ENCODE data around the gene ZNF768.
A peak's percentile ranks its signal among the peaks of the same experiment; 100 is the strongest.

ZNF768 gene

DNA sequence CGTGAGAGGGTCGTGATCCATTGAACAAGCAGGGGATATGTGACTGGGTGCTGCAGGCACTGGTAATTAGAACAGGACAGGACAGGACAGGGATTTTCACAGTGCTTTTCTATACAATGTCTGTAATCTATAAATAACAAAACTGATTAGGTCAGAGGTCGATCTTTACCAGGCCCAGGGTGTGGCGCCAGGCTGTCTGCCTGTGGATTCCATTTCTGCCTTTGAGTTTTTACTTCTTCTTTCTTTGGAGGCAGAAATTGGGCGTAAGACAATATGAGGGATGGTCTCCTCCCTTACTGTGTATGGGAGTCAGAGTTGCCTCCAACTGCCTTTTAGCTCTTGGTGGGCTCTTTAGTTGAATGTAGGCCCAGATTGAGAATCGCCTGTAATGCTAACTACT is 33.3 kb upstream of the ZNF768 start:
- Histone ChIP-seq H3K4me3 (ENCODE audit: severe bottlenecking) (no peak overlapping the region), H3K4me1 (ENCODE audit: insufficient read depth, poor library complexity, severe bottlenecking) (no peaks in the 10 kb centered on the region), H3K27me3 (ENCODE audit: insufficient read depth, poor library complexity, severe bottlenecking) (no peaks in the 10 kb centered on the region), H3K27ac (ENCODE audit: poor library complexity, severe bottlenecking) (no peak overlapping the region), H3K36me3 (ENCODE audit: low read depth) (peaks cover 15% of the 10 kb centered on the region), H3K9me3 (ENCODE audit: severe bottlenecking) (no peaks in the 10 kb centered on the region)
- ATAC-seq (ENCODE audit: low read depth) (no peak), DNase-seq (ENCODE audit: low spot score) (no peak)
- TF ChIP-seq, protein P1, sequence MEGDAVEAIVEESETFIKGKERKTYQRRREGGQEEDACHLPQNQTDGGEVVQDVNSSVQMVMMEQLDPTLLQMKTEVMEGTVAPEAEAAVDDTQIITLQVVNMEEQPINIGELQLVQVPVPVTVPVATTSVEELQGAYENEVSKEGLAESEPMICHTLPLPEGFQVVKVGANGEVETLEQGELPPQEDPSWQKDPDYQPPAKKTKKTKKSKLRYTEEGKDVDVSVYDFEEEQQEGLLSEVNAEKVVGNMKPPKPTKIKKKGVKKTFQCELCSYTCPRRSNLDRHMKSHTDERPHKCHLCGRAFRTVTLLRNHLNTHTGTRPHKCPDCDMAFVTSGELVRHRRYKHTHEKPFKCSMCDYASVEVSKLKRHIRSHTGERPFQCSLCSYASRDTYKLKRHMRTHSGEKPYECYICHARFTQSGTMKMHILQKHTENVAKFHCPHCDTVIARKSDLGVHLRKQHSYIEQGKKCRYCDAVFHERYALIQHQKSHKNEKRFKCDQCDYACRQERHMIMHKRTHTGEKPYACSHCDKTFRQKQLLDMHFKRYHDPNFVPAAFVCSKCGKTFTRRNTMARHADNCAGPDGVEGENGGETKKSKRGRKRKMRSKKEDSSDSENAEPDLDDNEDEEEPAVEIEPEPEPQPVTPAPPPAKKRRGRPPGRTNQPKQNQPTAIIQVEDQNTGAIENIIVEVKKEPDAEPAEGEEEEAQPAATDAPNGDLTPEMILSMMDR (IDR thresholded peaks at IDR 0.05; ENCODE audit: poor library complexity, severe bottlenecking), result no peak

DNA sequence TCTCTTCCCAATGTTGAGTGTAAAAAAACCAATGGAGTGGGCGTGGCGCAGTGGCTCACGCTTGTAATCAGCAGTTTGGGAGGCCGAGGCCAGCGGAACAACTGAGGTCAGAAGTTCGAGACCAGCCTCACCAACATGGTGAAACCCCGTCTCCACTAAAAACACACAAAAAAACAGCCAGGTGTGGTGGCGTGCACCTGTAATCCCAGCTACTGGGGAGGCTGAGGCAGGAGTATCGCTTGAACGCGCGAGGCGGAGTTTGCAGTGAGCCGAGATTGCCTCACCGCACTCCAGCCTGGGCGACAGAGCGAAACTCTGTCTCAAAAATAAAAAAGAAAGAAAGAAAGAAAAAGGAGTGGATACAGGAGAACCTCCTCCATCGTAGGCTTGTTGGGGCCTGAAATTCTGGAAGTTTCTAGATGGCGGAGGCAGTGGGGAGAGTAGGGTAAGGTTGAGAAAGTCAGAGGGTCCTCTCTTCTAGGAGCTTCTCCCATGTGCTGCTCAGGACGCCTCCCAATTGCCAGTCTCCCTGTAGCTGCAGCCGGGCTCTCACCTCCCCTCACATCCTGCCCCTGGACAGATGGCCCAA is 32.5 kb upstream of the ZNF768 start:
- H3K27me3 ChIP-seq (ENCODE audit: insufficient read depth, poor library complexity, severe bottlenecking), result no peaks in the 10 kb centered on the region
- H3K9me3 ChIP-seq (ENCODE audit: severe bottlenecking), result no peaks in the 10 kb centered on the region
- ATAC-seq (ENCODE audit: low read depth) (no peak), DNase-seq (ENCODE audit: low spot score) (no peak)
- peaks cover 22% of the 10 kb centered on the region for H3K36me3 ChIP-seq (ENCODE audit: low read depth)
- no peaks in the 10 kb centered on the region for H3K4me1 ChIP-seq (ENCODE audit: insufficient read depth, poor library complexity, severe bottlenecking)
- TF ChIP-seq, protein P1 (IDR thresholded peaks at IDR 0.05; ENCODE audit: poor library complexity, severe bottlenecking), result no peak
- H3K27ac ChIP-seq (ENCODE audit: poor library complexity, severe bottlenecking), result no peak overlapping the region
- H3K4me3 ChIP-seq (ENCODE audit: severe bottlenecking), result peak overlapping the region; percentile 68

DNA sequence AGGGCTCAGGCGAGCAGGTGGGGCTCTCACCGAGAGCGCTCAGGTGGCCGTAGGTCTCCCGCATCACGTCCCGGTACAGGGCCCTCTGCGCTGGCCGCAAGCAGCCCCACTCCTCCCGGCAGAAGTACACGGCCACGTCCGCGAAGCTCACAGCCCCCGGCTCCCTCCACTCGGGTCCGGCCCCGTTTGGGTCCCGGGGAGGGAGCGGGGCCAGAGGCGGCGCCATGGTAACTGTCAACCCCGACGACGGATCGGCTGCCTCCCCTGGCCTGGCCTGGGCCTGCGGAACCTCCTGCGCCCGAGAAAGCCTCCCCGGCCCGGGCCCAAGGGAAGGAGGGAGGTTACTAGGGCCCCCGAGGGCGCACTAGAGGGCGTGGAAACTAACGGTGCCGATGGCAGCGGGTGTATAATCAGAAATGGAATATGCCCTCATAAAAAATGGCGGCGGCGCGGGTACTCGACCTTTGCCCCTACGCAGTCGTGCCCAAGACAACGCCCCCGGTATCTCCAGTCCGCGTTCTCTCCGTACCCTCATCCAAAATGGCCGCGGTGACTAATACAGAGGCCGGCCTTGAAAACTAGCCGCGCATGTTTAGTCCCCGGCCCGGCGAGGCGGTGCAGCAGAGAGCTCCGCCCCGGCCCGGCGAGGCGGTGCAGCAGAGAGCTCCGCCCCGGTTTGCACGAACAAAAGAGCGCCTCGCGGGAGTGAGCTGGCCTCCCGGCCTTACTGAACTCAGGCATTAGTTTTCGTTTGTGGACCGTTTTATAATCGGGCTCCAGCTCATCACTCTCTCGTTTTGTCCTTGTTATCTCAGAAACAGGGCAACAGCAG is 31.8 kb upstream of the ZNF768 start, which contains the start of gene ZNF764:
TSS of gene ZNF764 (minus strand) at position 418 of the 832 bp plus-strand sequence. CDS start at position 226, 192 bp downstream.
- Histone ChIP-seq H3K36me3 (ENCODE audit: low read depth) (peaks cover 26% of the 10 kb centered on the region), H3K4me1 (ENCODE audit: insufficient read depth, poor library complexity, severe bottlenecking) (no peaks in the 10 kb centered on the region), H3K27me3 (ENCODE audit: insufficient read depth, poor library complexity, severe bottlenecking) (no peaks in the 10 kb centered on the region), H3K4me3 (ENCODE audit: severe bottlenecking) (peak within 1 kb of the TSS; percentile 68), H3K27ac (ENCODE audit: poor library complexity, severe bottlenecking) (peak within 1 kb of the TSS; percentile 42), H3K9me3 (ENCODE audit: severe bottlenecking) (no peaks in the 10 kb centered on the region)
- peak; percentile 98 for ATAC-seq (ENCODE audit: low read depth)
- TF ChIP-seq, protein P1 (IDR thresholded peaks at IDR 0.05; ENCODE audit: poor library complexity, severe bottlenecking), result no peak
- peak; percentile 98 for DNase-seq (ENCODE audit: low spot score)

DNA sequence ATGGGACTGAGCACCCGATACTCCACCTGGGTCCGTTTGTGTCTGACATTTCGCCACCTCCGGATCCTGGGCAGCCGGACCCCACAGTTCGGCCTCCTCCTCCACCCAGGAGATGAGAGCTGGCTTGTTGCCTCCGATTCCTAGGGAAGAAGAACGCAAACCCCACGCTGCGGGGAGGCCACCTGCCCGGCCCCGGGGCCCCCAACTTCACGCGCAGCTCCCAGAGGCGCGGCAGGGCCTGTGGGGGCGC is 31.3 kb upstream of the ZNF768 start:
- no peak; the same call in 1 of the 3 replicates for ATAC-seq (ENCODE audit: low read depth)
- H3K27me3 ChIP-seq (ENCODE audit: insufficient read depth, poor library complexity, severe bottlenecking), result no peaks in the 10 kb centered on the region
- no peaks in the 10 kb centered on the region for H3K4me1 ChIP-seq (ENCODE audit: insufficient read depth, poor library complexity, severe bottlenecking)
- H3K27ac ChIP-seq (ENCODE audit: poor library complexity, severe bottlenecking), result peak overlapping the region; percentile 42
- peaks cover 26% of the 10 kb centered on the region for H3K36me3 ChIP-seq (ENCODE audit: low read depth)
- TF ChIP-seq, protein P1 (IDR thresholded peaks at IDR 0.05; ENCODE audit: poor library complexity, severe bottlenecking), result no peak
- no peak for DNase-seq (ENCODE audit: low spot score)
- no peaks in the 10 kb centered on the region for H3K9me3 ChIP-seq (ENCODE audit: severe bottlenecking)
- H3K4me3 ChIP-seq (ENCODE audit: severe bottlenecking), result peak overlapping the region; percentile 68

DNA sequence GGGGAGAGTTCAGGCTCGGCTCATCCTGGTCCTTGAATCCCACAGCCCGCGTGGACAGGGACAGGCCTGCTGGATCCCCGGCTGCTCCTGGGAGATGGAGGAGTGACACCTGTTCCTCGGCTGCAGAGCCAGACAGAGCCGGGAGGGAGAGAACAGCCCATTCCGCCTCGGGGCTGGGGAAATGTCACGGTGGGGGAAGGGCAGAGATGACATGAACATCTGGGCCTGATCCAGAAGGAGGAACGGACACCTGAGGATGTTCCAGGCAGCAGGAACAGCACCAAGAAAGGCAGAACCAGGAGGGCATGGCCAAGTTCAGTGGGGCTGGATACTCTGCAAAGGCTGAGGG is 29.7 kb upstream of the ZNF768 start:
- Histone ChIP-seq H3K4me1 (ENCODE audit: insufficient read depth, poor library complexity, severe bottlenecking) (no peaks in the 10 kb centered on the region), H3K9me3 (ENCODE audit: severe bottlenecking) (no peaks in the 10 kb centered on the region), H3K27ac (ENCODE audit: poor library complexity, severe bottlenecking) (no peak overlapping the region), H3K4me3 (ENCODE audit: severe bottlenecking) (no peak overlapping the region), H3K36me3 (ENCODE audit: low read depth) (peaks cover 26% of the 10 kb centered on the region), H3K27me3 (ENCODE audit: insufficient read depth, poor library complexity, severe bottlenecking) (no peaks in the 10 kb centered on the region)
- TF ChIP-seq, protein P1 (IDR thresholded peaks at IDR 0.05; ENCODE audit: poor library complexity, severe bottlenecking), result no peak
- DNase-seq (ENCODE audit: low spot score) (no peak), ATAC-seq (ENCODE audit: low read depth) (no peak)
